GM18861 (cell line): ENCODE measurements around the gene SERPINE1.
"Not testable (repeated sequence)": the region's sequence is repeated elsewhere in the genome, so short reads cannot be mapped to it uniquely, and the experiment has no call there.

Source experiments
- ATAC-seq: cut with Tn5 transposase; IDR thresholded peaks from one replicate; pipeline ENCODE4 v1.9.1; 2021; ENCODE audit not compliant: unreplicated experiment

SERPINE1 gene

GRCh38 chr7:101126651-101127459, at the start of gene SERPINE1:
Gene SERPINE1 (plus strand): TSS chr7:101127104. CDS start chr7:101128394, 1,290 bp downstream.
- peak; percentile 43 for ATAC-seq

GRCh38 chr7:101077303-101078086, 49.4 kb upstream of the SERPINE1 start:
- ATAC-seq, result peak; percentile 77

- no peak for ATAC-seq
These were observed 45.5 kb upstream of the SERPINE1 start for GRCh38 chr7:101081432-101081831.

DNA sequence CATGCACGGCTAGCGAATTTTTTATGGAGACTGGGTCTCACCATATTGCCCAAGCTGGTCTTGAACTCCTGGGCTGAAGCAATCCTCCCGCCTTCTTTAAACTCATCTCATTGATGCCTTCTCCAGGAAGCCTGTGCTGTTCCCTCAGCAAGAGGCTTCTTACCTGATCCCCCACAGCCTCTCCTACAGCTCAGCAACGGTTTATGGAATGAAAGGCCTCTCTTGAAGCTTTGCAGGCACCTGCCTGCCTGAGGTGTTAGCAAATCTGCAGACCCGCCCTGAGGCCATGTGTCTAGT, 42.1 kb upstream of the SERPINE1 start:
- no peak for ATAC-seq

GRCh38 chr7:101085162-101085964, 41.5 kb upstream of the SERPINE1 start, which contains the start of gene TRIM56:
Gene TRIM56 (plus strand): TSS chr7:101085481. CDS start chr7:101087313, 1,832 bp downstream.
- ATAC-seq, result peak; percentile 86

DNA sequence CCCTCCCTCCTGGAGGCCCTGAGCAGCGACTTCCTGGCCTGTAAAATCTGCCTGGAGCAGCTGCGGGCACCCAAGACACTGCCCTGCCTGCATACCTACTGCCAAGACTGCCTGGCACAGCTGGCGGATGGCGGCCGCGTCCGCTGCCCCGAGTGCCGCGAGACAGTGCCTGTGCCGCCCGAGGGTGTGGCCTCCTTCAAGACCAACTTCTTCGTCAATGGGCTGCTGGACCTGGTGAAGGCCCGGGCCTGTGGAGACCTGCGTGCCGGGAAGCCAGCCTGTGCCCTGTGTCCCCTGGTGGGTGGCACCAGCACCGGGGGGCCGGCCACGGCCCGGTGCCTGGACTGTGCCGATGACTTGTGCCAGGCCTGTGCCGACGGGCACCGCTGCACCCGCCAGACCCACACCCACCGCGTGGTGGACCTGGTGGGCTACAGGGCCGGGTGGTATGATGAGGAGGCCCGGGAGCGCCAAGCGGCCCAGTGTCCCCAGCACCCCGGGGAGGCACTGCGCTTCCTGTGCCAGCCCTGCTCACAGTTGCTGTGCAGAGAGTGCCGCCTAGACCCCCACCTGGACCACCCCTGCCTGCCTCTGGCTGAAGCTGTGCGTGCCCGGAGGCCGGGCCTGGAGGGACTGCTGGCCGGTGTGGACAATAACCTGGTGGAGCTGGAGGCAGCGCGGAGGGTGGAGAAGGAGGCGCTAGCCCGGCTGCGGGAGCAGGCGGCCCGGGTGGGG, 39.4 kb upstream of the SERPINE1 start:
- no peak for ATAC-seq

GRCh38 chr7:101088069-101088425, 38.9 kb upstream of the SERPINE1 start:
- no peak for ATAC-seq

- ATAC-seq, result no peak
These were observed 37.9 kb upstream of the SERPINE1 start for GRCh38 chr7:101088858-101089529.

DNA sequence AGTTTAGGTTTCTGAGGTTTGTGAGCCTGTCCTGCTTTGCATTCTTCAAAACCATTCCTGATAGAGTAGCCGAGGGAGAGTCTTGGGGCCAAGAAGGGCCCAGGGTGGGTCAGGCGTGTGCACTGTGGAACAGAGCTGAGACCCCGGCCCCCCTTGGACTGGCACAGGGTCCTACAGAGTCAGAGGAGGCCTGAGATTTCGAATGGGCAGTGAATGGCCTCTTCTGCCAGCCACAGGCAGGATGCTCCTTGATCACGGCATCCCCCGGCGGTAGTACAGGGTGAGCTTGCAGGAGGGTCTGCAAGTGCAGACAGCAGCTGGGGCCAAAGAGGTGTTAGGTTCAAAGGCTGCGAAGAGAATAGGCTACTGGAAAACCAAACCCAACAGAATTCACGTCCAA, 37.0 kb upstream of the SERPINE1 start:
- ATAC-seq, result no peak

GRCh38 chr7:101092266-101092905, 34.5 kb upstream of the SERPINE1 start:
- ATAC-seq, result not testable (repeated sequence)

GRCh38 chr7:101093906-101094305, 33.0 kb upstream of the SERPINE1 start:
- no peak for ATAC-seq

DNA sequence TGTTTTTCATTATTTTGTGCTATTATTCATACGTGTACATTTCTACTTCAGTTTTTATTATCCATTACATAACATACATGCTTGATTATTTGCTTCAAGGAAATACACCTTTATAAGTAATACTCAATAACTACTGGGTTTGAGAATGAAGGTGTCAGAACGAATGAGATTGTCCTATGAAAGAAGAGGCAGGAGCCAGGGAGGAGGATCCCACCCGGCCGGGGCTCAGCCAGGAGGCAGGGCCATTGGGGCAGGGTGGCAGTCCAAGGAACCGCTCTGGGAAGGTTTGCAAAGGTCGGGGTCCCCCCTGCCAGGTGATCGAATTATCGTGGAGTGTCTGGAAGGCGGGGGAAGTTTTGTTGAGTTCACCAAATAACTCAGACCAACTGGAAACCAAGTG, 32.5 kb upstream of the SERPINE1 start:
- ATAC-seq, result no peak

- no peak for ATAC-seq
These were observed 32.0 kb upstream of the SERPINE1 start for GRCh38 chr7:101094791-101095375.

DNA sequence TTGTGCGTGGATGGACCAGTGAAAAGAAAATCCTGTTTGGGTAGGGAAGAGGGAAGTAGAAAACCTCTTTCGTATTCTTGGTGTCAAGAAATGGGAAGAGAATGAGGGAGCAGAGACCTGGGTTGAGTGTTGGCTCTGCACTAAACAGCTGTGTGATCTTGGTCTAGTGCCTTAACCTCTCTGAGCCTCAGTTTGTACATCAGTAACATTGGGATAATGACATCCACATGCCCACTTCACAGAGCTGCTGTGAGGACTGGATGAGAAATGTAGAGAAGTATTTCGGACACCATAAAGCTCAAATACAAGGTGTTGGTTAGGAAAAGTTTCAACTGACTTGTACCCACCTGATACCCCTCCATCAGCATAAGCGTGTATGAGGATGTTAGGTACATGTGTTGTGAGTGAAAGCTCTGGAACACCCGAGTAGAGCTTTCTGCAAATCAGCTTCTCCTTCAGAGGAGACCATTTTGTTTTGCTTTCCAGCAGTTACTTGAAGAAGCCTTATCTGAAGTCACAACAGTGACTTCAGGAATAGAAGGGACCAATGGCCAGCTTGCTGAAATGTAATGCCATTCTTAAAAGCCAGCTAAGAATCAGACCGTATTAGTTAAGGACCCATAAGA, 30.5 kb upstream of the SERPINE1 start:
- ATAC-seq, result no peak

DNA sequence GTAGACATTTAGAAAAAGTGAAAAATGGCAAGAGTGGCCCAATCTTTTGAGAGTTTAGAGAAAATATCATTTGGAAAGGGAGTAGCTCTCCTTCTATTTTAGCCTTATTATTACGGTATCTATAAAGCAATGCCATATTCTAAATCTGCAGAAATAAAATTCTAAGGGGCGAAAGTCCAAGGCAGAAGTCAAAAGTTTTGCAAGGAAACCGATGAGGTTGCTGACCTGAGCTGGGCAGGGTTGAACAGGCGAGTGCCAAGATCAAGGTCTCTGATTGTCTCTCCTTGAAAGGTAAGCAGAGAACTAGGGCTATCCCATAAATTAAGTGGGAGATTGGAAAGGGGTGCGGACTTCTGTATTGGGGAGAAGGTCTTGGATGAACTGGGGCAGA, 30.0 kb upstream of the SERPINE1 start:
- ATAC-seq, result no peak

GRCh38 chr7:101097561-101097960, 29.3 kb upstream of the SERPINE1 start:
- no peak for ATAC-seq

- ATAC-seq, result no peak
These were observed 26.7 kb upstream of the SERPINE1 start for GRCh38 chr7:101099969-101100781.
